ENCODE results near the gene TAS2R4. TPM values are rescaled to one million over a fixed set of nuclear protein-coding genes. Genes with fewer than 3 reads are reported as not detected.
A peak's percentile ranks its signal among the peaks of the same experiment; 100 is the strongest.
"Not testable (repeated sequence)": the region's sequence is repeated elsewhere in the genome, so short reads cannot be mapped to it uniquely, and the experiment has no call there.

The TAS2R4 gene
- total RNA-seq, 1 experiment from 2014 or later: 3.0 TPM

DNA sequence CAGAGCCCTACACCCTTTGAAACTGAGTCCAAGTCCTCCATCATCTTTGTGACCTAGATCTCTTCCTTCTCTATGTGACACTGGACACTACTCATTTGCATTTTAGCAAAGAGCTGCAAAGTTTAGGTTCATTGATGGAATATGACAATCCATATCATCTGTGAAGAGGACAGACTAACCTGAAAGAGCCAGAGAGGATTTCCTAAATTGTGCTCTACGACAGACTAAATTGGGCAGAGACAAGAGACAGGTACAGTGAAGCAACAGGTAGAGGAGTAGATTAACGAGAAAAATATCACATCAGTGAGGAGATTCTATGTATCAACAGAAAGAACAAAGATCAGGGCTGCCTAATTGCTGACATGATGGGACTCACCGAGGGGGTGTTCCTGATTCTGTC, 12.7 kb upstream of the TAS2R4 start, which contains the start of gene TAS2R3:
TAS2R3 (plus strand) TSS at position 301 of the 400 bp plus-strand sequence; CDS start at position 363, 62 bp downstream.
- Mint-ChIP-seq H3K36me3 (ENCODE audit: insufficient read depth, unreplicated experiment) (peaks cover 8% of the 10 kb centered on the region), H3K9me3 (ENCODE audit: low read depth, unreplicated experiment) (no peaks in the 10 kb centered on the region), H3K4me3 (ENCODE audit: low read depth, unreplicated experiment) (no peak within 1 kb of the TSS), H3K4me1 (ENCODE audit: low read depth, unreplicated experiment) (no peaks in the 10 kb centered on the region), H3K27ac (ENCODE audit: unreplicated experiment) (no peak within 1 kb of the TSS), H3K27me3 (ENCODE audit: unreplicated experiment) (no peaks in the 10 kb centered on the region)
- CTCF ChIA-PET: no interaction called here
- TF ChIP-seq, protein P1, sequence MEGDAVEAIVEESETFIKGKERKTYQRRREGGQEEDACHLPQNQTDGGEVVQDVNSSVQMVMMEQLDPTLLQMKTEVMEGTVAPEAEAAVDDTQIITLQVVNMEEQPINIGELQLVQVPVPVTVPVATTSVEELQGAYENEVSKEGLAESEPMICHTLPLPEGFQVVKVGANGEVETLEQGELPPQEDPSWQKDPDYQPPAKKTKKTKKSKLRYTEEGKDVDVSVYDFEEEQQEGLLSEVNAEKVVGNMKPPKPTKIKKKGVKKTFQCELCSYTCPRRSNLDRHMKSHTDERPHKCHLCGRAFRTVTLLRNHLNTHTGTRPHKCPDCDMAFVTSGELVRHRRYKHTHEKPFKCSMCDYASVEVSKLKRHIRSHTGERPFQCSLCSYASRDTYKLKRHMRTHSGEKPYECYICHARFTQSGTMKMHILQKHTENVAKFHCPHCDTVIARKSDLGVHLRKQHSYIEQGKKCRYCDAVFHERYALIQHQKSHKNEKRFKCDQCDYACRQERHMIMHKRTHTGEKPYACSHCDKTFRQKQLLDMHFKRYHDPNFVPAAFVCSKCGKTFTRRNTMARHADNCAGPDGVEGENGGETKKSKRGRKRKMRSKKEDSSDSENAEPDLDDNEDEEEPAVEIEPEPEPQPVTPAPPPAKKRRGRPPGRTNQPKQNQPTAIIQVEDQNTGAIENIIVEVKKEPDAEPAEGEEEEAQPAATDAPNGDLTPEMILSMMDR (IDR thresholded peaks at IDR 0.05; ENCODE audit: unreplicated experiment): no peak
- DNase-seq: no peak
- intact Hi-C loops (cut with micrococcal nuclease; ENCODE audit: unreplicated experiment): no loop called here
- no TSS peak for BruUV-seq (replicated peaks)

DNA sequence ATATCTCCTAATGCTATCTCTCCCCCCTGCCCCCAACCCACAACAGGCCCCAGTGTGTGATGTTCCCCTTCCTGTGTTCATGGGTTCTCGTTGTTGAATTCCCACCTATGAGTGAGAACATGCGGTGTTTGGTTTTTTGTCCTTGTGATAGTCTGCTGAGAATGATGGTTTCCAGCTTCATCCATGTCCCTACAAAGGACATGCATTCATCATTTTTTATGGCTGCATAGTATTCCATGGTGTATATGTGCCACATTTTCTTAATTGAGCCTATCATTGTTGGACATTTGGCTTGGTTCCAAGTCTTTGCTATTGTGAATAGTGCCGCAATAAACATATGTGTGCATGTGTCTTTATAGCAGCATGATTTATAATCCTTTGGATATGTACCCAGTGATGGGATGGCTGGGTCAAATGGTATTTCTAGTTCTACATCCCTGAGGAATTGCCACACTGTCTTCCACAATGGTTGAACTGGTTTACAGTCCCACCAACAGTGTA, 6.3 kb upstream of the TAS2R4 start:
- H3K4me3 Mint-ChIP-seq (ENCODE audit: low read depth, unreplicated experiment); H3K36me3 Mint-ChIP-seq (ENCODE audit: insufficient read depth, unreplicated experiment); H3K27ac Mint-ChIP-seq (ENCODE audit: unreplicated experiment); H3K27me3 Mint-ChIP-seq (ENCODE audit: unreplicated experiment); H3K9me3 Mint-ChIP-seq (ENCODE audit: low read depth, unreplicated experiment); intact Hi-C loops (cut with micrococcal nuclease; ENCODE audit: unreplicated experiment); DNase-seq; BruUV-seq (replicated peaks); H3K4me1 Mint-ChIP-seq (ENCODE audit: low read depth, unreplicated experiment); CTCF ChIA-PET: not testable (repeated sequence)

GRCh38 chr7:141785706-141786552, 9.5 kb downstream of the TAS2R4 start:
- no TSS peak for BruUV-seq (replicated peaks)
- TF ChIP-seq, protein P1 (IDR thresholded peaks at IDR 0.05; ENCODE audit: unreplicated experiment): peak; percentile 85
- no peaks in the 10 kb centered on the region for H3K27me3 Mint-ChIP-seq (ENCODE audit: unreplicated experiment)
- intact Hi-C loops (cut with micrococcal nuclease; ENCODE audit: unreplicated experiment): loop anchor here (5.0 kb wide), 1 partner anchor 134 kb away; no protein-coding TSS in a partner anchor
- H3K27ac Mint-ChIP-seq (ENCODE audit: unreplicated experiment): no peak overlapping the region
- no peaks in the 10 kb centered on the region for H3K9me3 Mint-ChIP-seq (ENCODE audit: low read depth, unreplicated experiment)
- CTCF ChIA-PET: interaction anchor here (1.0 kb wide), 2 partner anchors 48 to 131 kb away, joined by 6 to 9 read pairs; partner anchors contain the start of gene SSBP1
- no peaks in the 10 kb centered on the region for H3K4me1 Mint-ChIP-seq (ENCODE audit: low read depth, unreplicated experiment)
- H3K4me3 Mint-ChIP-seq (ENCODE audit: low read depth, unreplicated experiment): no peak overlapping the region
- peak; percentile 16 for DNase-seq
- H3K36me3 Mint-ChIP-seq (ENCODE audit: insufficient read depth, unreplicated experiment): peaks cover 5% of the 10 kb centered on the region

- Mint-ChIP-seq H3K4me1 (ENCODE audit: low read depth, unreplicated experiment) (peaks cover 13% of the 10 kb centered on the region), H3K27me3 (ENCODE audit: unreplicated experiment) (no peaks in the 10 kb centered on the region), H3K36me3 (ENCODE audit: insufficient read depth, unreplicated experiment) (peaks cover 5% of the 10 kb centered on the region), H3K27ac (ENCODE audit: unreplicated experiment) (no peak overlapping the region), H3K9me3 (ENCODE audit: low read depth, unreplicated experiment) (no peaks in the 10 kb centered on the region), H3K4me3 (ENCODE audit: low read depth, unreplicated experiment) (no peak overlapping the region)
- intact Hi-C loops (cut with micrococcal nuclease; ENCODE audit: unreplicated experiment): loop anchor here (5.0 kb wide), 1 partner anchor 136 kb away; no protein-coding TSS in a partner anchor
- no TSS peak for BruUV-seq (replicated peaks)
- TF ChIP-seq, protein P1 (IDR thresholded peaks at IDR 0.05; ENCODE audit: unreplicated experiment): no peak
- CTCF ChIA-PET: interaction anchor here (0.6 kb wide), 1 partner anchor 140 kb away, joined by 3 read pairs; no protein-coding TSS in a partner anchor
- no peak for DNase-seq
These were observed 11.8 kb downstream of the TAS2R4 start for GRCh38 chr7:141788296-141788695.
